HL-60 (cell line): ENCODE results near the gene PHLDB2.

ENCODE experiments used
- DNase-seq, 2 experiments: peaks; one replicate each; pipeline ENCODE4 v3.0.0-alpha.2; 2010 to 2020; ENCODE audit warnings: low read depth in 1 of 2, low spot score in 1 of 2
- H3K27ac ChIP-seq: fragments of 250-450 bp; sonication (Bioruptor Pico); replicated peaks from 2 replicates; pipeline ENCODE4 v1.5.1; 2020; ENCODE audit warnings: mild to moderate bottlenecking, moderate library complexity
- H3K27me3 ChIP-seq: fragments of 250-450 bp; sonication (Bioruptor Pico); 2 replicates; pipeline ENCODE4 v1.5.1; 2021; ENCODE audit warnings: mild to moderate bottlenecking, moderate library complexity; ENCODE audit not compliant: insufficient read depth, poor library complexity, severe bottlenecking
- H3K4me3 ChIP-seq: replicated peaks from 2 replicates; pipeline ENCODE4 v1.5.1; 2011; ENCODE audit warnings: mild to moderate bottlenecking, control low read depth, low read length; ENCODE audit not compliant: insufficient read depth
- CTCF ChIP-seq: IDR thresholded peaks from one replicate; pipeline ENCODE4 v1.5.1; 2011; ENCODE audit warnings: low read length, control low read depth, inconsistent platforms; ENCODE audit not compliant: insufficient read depth
- GABPA ChIP-seq: IDR thresholded peaks from 2 replicates; pipeline ENCODE4 v1.6.1; 2012; ENCODE audit warnings: low read depth
- POLR2AphosphoS5 ChIP-seq: IDR thresholded peaks from 2 replicates; pipeline ENCODE4 v1.6.1; 2012; ENCODE audit warnings: low read depth
- REST ChIP-seq: IDR thresholded peaks from 2 replicates; pipeline ENCODE4 v1.6.1; 2012; ENCODE audit warnings: low read depth; ENCODE audit not compliant: insufficient replicate concordance
- SPI1 ChIP-seq: IDR thresholded peaks from 2 replicates; pipeline ENCODE4 v1.6.1; 2012; ENCODE audit warnings: low read depth, mild to moderate bottlenecking, borderline replicate concordance

The PHLDB2 gene

GRCh38 chr3:111967068-111967467 lies 108.0 kb downstream of the PHLDB2 start:
- Histone ChIP-seq H3K27ac (no peak overlapping the region), H3K4me3 (no peak overlapping the region), H3K27me3 (no peaks in the 10 kb centered on the region)
- DNase-seq: no peak
- TF ChIP-seq GABPA (no peak), REST (no peak), POLR2AphosphoS5 (no peak), CTCF (no peak), SPI1 (no peak)

- DNase-seq: peak; percentile 60 to 75
- Histone ChIP-seq H3K27me3 (no peaks in the 10 kb centered on the region), H3K27ac (no peak overlapping the region), H3K4me3 (no peak overlapping the region)
- no peak for TF ChIP-seq GABPA
- no peak for TF ChIP-seq SPI1
- peak; percentile 87 for TF ChIP-seq CTCF
- no peak for TF ChIP-seq POLR2AphosphoS5
These were observed 108.7 kb downstream of the PHLDB2 start for GRCh38 chr3:111967651-111968274.

GRCh38 chr3:111968319-111969054 lies 109.4 kb downstream of the PHLDB2 start:
- no peaks in the 10 kb centered on the region for H3K27me3 ChIP-seq
- no peak overlapping the region for H3K4me3 ChIP-seq
- no peak for DNase-seq
- no peak overlapping the region for H3K27ac ChIP-seq
- no peak for TF ChIP-seq REST
- no peak for TF ChIP-seq CTCF
- no peak for TF ChIP-seq GABPA
- TF ChIP-seq SPI1: no peak
- no peak for TF ChIP-seq POLR2AphosphoS5
